Measurements from ENCODE around the gene KLHL41. TPM values are rescaled to one million over a fixed set of nuclear protein-coding genes. Genes with fewer than 3 reads are reported as not detected.

The KLHL41 gene
- polyA plus RNA-seq, 1 donor (not counting 4 experiments of a cell fraction or from before 2014, with no cell fraction given): 0.24 TPM

DNA sequence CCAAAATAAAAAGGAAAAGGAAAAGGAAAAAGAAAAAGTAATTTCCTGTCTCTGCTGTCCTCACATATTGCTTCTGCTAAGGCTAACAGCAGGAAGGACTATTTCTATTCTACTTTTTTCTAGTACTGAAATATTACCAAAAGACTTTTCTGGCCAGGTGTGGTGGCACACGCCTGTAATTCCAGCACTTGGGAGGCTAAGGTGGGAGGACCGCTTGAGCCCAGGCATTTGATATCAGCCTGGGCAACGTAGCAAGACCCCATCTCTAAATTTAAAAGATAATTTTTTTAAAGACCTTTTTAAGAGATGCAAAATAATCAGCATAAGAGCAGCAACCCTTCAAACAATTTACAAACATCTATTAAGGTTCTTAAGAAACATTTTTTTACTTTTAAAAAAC is 32.9 kb downstream of the KLHL41 start:
- H3K4me1 ChIP-seq (ENCODE audit: control insufficient read depth, extremely low read depth, insufficient read depth, low read length): no peaks in the 10 kb centered on the region
- H3K79me2 ChIP-seq (ENCODE audit: control insufficient read depth, insufficient read depth, low read length): no peaks in the 10 kb centered on the region
- no peak for TF ChIP-seq EZH2 (IDR thresholded peaks at IDR 0.05; ENCODE audit: low read length)
- TF ChIP-seq, protein P1, sequence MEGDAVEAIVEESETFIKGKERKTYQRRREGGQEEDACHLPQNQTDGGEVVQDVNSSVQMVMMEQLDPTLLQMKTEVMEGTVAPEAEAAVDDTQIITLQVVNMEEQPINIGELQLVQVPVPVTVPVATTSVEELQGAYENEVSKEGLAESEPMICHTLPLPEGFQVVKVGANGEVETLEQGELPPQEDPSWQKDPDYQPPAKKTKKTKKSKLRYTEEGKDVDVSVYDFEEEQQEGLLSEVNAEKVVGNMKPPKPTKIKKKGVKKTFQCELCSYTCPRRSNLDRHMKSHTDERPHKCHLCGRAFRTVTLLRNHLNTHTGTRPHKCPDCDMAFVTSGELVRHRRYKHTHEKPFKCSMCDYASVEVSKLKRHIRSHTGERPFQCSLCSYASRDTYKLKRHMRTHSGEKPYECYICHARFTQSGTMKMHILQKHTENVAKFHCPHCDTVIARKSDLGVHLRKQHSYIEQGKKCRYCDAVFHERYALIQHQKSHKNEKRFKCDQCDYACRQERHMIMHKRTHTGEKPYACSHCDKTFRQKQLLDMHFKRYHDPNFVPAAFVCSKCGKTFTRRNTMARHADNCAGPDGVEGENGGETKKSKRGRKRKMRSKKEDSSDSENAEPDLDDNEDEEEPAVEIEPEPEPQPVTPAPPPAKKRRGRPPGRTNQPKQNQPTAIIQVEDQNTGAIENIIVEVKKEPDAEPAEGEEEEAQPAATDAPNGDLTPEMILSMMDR (optimal IDR thresholded peaks at IDR 0.05 in 1 of 3, IDR thresholded peaks at IDR 0.05 in 1 of 3, conservative IDR thresholded peaks at IDR 0.05 in 1 of 3; ENCODE audit: extremely low read depth in 1 of 3, insufficient read depth in 2 of 3, low read length in 3 of 3): no peak
- no peaks in the 10 kb centered on the region for H3K27me3 ChIP-seq (ENCODE audit: control insufficient read depth, extremely low read depth, insufficient read depth, low read length)
- DNase-seq (ENCODE audit: low read depth, low spot score) (no peak), FAIRE-seq (no peak)
- no peak overlapping the region for H2AFZ ChIP-seq (ENCODE audit: control insufficient read depth, low read length)
- no peak overlapping the region for H3K4me2 ChIP-seq (ENCODE audit: control insufficient read depth, extremely low read depth, insufficient read depth, low read depth, low read length)
- no peaks in the 10 kb centered on the region for H3K9me1 ChIP-seq (ENCODE audit: control insufficient read depth, extremely low read depth, insufficient read depth, low read length)
- H3K4me3 ChIP-seq (ENCODE audit: control insufficient read depth in 2 of 3, extremely low read depth in 1 of 3, insufficient read depth in 2 of 3, low read depth in 1 of 3, low read length in 3 of 3): no peak overlapping the region
- dilution Hi-C loops (cut with MboI; ENCODE audit: extremely low pct_ligation_motif_present, low sequenced_read_pairs): no loop called here
- H4K20me1 ChIP-seq (ENCODE audit: control insufficient read depth, extremely low read depth, insufficient read depth, low read length): no peaks in the 10 kb centered on the region
- no peak overlapping the region for H3K27ac ChIP-seq (ENCODE audit: control insufficient read depth, insufficient read depth, low read length)
- H3K9ac ChIP-seq (ENCODE audit: control insufficient read depth, extremely low read depth, insufficient read depth, low read length): no peak overlapping the region
- H3K36me3 ChIP-seq (ENCODE audit: control insufficient read depth in 2 of 2, extremely low read depth in 1 of 2, insufficient read depth in 2 of 2, low read length in 2 of 2): peaks cover 3 to 6% of the 10 kb centered on the region in 2 experiments
- H3K9me3 ChIP-seq (ENCODE audit: control insufficient read depth, low read depth, low read length): no peaks in the 10 kb centered on the region

DNA sequence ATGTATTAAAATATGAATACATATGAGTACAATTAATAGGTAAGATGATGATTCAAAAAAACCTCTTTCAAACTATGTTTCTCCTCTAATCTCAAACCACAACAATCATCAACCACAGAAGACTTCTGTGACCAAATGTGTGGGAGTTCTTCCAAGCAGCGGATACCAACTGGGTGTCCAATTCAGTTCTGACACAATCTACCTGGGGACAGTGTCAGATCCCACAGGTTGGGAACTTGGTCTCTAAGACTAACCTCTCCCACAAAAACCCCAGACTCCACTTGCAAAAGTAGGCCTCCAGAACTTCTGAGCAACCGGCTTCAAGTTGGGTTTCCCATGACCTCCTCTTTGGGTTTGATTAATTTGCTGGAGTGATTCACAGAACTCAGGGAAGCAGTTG is 37.3 kb downstream of the KLHL41 start:
- H3K36me3 ChIP-seq (ENCODE audit: control insufficient read depth in 2 of 2, extremely low read depth in 1 of 2, insufficient read depth in 2 of 2, low read length in 2 of 2): peaks cover 0 to 6% of the 10 kb centered on the region in 2 experiments
- dilution Hi-C loops (cut with MboI; ENCODE audit: extremely low pct_ligation_motif_present, low sequenced_read_pairs): no loop called here
- FAIRE-seq: no peak

More for the DNA sequence above, 37.3 kb downstream of the KLHL41 start:
- Histone ChIP-seq H3K9me3 (ENCODE audit: control insufficient read depth, low read depth, low read length) (no peaks in the 10 kb centered on the region), H3K9ac (ENCODE audit: control insufficient read depth, extremely low read depth, insufficient read depth, low read length) (no peak overlapping the region), H3K27me3 (ENCODE audit: control insufficient read depth, extremely low read depth, insufficient read depth, low read length) (no peaks in the 10 kb centered on the region), H3K79me2 (ENCODE audit: control insufficient read depth, insufficient read depth, low read length) (no peaks in the 10 kb centered on the region), H2AFZ (ENCODE audit: control insufficient read depth, low read length) (no peak overlapping the region), H3K4me2 (ENCODE audit: control insufficient read depth, extremely low read depth, insufficient read depth, low read depth, low read length) (no peak overlapping the region), H3K4me1 (ENCODE audit: control insufficient read depth, extremely low read depth, insufficient read depth, low read length) (no peaks in the 10 kb centered on the region), H4K20me1 (ENCODE audit: control insufficient read depth, extremely low read depth, insufficient read depth, low read length) (no peaks in the 10 kb centered on the region), H3K27ac (ENCODE audit: control insufficient read depth, insufficient read depth, low read length) (no peak overlapping the region), H3K9me1 (ENCODE audit: control insufficient read depth, extremely low read depth, insufficient read depth, low read length) (no peaks in the 10 kb centered on the region), H3K4me3 (ENCODE audit: control insufficient read depth in 2 of 3, extremely low read depth in 1 of 3, insufficient read depth in 2 of 3, low read depth in 1 of 3, low read length in 3 of 3) (no peak overlapping the region)
- no peak for TF ChIP-seq EZH2 (IDR thresholded peaks at IDR 0.05; ENCODE audit: low read length)
- TF ChIP-seq, protein P1 (optimal IDR thresholded peaks at IDR 0.05 in 1 of 3, IDR thresholded peaks at IDR 0.05 in 1 of 3, conservative IDR thresholded peaks at IDR 0.05 in 1 of 3; ENCODE audit: extremely low read depth in 1 of 3, insufficient read depth in 2 of 3, low read length in 3 of 3): no peak
- DNase-seq (ENCODE audit: low read depth, low spot score): no peak
